ENCODE measurements around the gene SUN5.
"Not testable (repeated sequence)": the region's sequence is repeated elsewhere in the genome, so short reads cannot be mapped to it uniquely, and the experiment has no call there.

Gene SUN5

DNA sequence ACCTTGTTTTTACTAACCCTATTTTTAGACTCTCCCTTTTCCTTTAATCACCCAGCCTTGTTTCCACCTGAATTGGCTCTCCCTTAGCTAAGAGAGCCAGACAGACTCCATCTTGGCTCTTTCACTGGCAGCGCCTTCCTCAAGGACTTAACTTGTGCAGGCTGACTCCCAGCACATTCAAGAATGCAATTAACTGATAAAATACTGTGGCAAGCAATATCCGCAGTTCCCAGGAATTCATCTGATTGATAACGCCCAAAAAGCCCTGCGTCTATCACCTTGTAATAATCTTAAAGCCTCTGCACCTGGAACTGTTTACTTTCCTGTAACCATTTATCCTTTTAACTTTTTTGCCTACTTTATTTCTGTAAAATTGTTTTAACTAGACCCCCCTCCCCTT lies 29.1 kb downstream of the SUN5 start:
- not testable (repeated sequence) for DNase-seq

- not testable (repeated sequence) for DNase-seq
Observed at GRCh38 chr20:32974204-32975064, 29.8 kb downstream of the SUN5 start.

DNA sequence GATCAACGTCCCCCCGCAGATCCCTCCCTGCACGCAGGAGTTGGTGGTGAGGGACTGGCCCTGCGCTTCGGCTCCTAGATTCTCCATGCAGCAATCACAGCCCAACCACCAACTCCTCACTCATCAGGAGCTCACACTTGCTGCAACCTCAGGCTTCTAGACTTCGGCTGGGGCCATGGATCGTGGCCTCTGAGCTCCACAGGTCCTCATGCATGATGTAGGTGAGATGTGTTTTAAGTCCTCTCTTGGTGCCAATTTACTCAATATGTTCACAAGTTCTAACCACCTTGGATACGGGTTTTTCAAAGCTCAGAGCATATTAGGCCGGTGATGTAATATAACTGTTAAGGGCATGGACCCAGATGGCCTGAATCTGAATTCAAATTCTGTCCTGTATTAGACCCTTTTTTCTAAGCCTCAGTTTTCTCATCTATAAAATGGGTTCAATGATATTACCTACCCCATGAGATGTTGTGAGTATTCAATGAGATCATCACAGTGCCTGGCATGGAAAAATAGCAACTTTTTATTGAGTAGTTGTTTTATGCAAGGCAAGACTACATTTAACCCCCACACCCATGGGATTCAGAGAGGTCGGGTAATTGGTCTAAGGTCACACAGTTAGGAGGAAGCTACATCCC lies 31.0 kb downstream of the SUN5 start:
- no peak for DNase-seq

- DNase-seq: no peak
Observed at GRCh38 chr20:32972181-32973076, 31.8 kb downstream of the SUN5 start.

GRCh38 chr20:32971703-32972161 lies 32.5 kb downstream of the SUN5 start:
- no peak for DNase-seq

GRCh38 chr20:32970973-32971300 lies 33.3 kb downstream of the SUN5 start:
- DNase-seq: no peak

DNA sequence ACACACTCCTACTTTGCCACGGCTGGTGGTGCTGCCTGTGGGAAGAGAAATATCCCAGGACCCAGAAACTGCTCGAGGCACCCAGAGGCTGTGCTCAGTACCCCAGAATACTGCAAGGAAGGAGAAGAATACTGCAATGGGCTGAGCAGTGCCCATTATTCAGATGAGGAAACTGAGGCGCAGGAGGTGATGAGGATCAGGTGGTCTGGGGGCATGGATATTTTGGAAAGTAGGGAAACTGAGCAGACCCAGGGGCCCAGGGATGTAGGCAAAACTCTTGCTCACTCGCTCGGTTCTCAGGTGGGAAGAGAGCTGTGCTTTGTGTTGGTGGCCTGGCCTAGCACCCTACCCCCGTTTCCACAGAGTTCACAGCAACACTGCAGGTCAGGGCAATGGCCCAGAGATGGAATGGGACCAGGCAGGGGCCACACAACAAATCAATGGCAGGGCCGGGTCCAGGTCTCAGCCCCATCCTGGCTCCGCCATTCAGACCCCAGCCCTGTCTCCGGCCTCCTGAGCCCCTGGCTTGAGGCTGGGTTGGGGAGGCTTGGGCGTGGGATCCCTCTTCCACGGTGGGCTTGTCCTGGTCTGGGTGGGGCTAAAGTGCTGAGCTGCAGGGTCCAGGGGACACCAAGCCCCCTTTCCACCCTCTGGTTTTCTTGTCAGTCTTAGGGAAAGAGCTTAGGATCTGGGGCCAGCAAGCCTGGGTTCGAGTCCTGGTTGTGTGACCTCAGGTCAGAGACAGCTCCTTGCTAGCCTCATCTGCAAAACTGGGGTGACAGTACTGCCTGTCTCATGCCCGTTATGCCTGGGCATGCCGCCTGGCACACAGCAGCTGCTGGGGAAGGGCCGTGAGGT lies 33.9 kb downstream of the SUN5 start:
- DNase-seq: no peak

DNA sequence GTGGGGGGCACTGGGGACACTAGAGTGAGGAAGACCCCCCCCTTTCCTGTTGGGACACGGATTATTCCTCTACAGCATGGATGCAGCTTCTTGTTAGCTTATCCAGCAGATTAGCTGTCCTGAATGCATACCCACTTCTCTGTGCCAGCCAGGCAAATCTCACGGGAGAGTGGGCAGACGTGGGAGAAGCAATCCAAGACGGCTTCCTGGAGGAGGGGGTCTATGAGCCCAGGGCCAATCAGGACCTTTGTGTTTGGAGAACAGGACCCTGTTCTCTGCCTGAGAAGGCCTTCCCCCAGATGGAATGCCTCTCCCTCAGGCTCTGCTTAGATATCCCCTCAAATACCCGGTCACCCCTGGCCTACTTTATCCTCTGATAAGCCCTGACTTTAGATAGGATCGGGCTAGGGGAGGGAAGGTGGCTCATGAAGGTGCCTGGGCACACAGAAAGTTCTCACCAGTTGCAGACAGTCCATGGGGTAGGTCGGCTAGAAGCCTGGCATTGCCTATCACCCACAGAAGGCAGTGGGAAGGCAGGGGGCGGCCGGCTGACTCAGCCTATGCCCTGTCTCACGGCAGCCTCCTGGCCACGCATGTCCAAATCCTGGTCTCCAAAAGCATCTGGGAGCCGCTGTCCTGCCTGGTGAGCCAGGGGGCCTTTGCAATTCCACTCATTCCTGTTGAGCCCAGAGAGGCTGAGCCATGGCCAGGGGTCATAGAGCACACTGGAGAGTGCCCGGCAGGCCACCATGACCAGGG lies 34.7 kb downstream of the SUN5 start:
- no peak for DNase-seq

DNA sequence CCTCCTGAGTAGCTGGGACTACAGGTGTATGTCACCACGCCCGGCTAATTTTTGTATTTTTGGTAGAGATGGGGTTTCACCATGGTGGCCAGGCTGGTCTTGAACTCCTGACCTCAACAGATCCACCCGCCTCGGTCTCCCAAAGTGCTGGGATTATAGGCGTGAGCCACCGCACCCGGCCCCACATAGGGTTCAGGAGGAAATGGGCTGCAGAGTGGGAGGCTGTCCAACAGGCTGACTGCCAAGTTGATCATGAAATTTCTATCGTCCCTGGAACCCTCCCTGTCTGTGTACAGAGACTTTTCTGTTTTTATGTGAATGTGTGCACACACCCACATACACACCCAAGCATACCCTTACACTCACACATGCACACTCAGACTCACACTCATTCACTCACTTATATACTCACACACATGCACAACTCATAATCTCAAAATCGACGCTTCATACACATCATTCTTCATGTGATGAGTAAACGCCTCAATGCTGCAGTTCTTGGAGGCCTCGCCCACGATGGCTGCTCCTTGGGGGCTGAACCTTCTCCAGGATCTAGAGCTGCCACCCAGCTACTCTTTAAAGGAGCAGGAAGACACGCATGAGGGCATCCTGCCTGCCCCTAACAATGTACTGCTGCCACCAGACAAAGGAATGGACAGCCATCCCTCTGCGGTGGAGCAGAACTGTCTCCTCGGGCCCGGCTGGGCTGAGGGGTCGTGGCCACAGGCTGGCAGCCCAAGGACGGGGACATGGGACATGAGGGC lies 35.6 kb downstream of the SUN5 start:
- no peak for DNase-seq

GRCh38 chr20:32967961-32968457 lies 36.2 kb downstream of the SUN5 start:
- no peak for DNase-seq

DNA sequence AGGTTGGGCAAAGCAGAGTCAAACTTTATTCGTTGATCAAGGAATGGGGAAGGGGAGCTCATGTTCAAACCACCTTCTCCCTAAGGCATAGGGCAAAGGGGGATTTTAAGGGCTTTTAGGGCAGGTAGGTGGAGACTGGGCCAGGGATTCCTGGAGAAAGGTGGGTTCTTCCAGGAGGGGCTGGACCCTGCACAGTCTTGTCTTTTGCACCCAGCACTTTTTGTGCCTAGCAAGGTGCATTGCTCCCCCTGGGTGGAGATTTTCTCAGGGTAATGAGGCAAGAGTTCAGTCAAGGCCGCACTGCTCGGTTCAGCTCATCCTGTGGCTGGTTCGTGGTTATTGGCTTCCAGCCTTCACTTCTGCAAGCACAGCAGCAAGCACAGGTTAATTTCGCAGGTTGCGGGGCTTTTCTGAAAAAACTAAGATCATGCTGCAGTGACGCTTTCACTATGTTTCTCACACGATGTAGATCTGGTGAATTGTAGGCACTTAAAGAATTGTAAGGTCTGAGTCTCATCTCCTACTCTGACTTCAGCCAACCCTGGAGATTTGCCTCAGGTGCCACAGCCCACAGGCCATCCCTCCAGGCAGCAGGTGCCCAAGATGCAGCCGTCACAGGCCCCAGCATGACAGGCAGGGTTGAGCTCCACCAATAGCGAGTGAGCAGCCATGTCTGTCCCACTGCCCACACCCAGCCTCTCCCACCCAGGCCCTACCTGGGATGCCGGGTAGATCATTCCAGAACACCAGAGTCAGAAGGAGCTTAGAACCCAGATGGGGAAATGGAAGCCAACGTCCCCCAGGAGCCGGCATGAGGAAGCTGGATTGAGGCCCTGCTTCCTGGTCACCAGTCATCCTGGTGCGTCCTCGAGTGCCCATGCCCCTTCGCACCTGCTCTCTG lies 37.1 kb downstream of the SUN5 start:
- DNase-seq: no peak

DNA sequence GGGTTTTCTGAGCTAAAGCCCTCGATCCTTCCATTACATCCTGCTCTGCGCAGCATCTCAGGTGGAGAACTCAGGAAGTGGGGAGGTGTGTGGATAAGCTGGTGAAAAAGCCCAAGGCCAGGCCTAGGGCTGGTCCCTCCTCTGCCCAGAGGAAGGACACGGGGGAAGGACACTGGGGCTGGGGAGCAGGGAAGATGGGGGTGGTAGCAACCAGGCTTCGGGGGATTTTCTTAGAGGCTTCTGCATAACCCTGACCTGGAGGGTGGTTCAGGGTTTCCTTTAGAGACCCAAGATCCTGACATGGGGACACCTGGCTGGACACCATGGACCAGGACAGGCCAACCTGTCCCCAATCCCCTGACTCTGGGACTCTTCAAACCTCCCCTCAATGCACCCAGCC lies 37.9 kb downstream of the SUN5 start:
- DNase-seq: no peak

- DNase-seq: no peak
Observed at GRCh38 chr20:32965581-32966373, 38.5 kb downstream of the SUN5 start.

GRCh38 chr20:32965115-32965514 lies 39.1 kb downstream of the SUN5 start:
- no peak for DNase-seq

DNA sequence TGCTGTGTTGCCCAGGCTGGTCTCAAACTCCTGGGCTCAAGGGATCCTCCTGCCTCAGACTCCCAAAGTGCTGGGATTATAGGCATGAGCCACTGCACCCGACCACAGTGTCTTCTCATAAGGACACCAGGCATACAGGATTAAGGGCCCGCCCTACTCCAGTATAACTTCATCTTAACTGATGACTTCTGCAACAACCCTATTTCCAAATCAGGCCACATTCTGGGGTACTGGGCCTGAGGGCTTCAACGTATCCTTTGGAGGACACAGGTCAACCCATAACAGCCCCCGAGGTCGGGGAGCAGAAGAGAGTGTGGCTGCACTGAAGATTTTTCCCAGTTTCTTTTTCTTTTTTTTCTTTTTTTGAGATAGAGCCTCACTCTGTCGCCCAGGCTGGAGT lies 39.7 kb downstream of the SUN5 start:
- no peak for DNase-seq

DNA sequence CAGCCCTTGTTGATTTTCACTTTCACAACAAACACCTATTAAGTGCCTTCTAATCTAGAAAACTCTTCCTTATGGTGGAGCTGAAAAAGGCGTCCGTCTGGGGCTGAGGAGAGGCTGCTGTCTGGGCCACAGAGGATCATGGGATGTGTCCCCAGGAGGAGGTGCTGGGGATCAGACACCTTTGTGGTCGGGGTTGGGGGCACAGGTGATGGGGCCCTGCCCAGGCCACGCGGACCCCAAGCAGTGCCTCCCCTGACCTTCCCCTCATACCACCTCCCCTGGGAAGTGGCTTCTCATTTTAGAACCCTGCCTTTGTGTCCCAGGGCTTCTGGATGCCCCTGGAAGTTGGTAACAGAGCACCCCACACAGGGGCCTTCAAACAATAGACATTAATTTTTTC lies 41.1 kb downstream of the SUN5 start:
- DNase-seq: no peak

GRCh38 chr20:32962646-32963045 lies 41.6 kb downstream of the SUN5 start:
- DNase-seq: not testable (repeated sequence)

- no peak for DNase-seq
Observed at GRCh38 chr20:32962053-32962452, 42.2 kb downstream of the SUN5 start.
